ENCODE measurements around the gene UBR2. TPM values are rescaled to one million over a fixed set of nuclear protein-coding genes. Genes with fewer than 3 reads are reported as not detected.

UBR2 gene
- total and polyA plus RNA-seq, 2 of the 13 experiments (the other 11 are each of a cell fraction or from before 2014, with no cell fraction given): 17.6 to 29.3 TPM

DNA sequence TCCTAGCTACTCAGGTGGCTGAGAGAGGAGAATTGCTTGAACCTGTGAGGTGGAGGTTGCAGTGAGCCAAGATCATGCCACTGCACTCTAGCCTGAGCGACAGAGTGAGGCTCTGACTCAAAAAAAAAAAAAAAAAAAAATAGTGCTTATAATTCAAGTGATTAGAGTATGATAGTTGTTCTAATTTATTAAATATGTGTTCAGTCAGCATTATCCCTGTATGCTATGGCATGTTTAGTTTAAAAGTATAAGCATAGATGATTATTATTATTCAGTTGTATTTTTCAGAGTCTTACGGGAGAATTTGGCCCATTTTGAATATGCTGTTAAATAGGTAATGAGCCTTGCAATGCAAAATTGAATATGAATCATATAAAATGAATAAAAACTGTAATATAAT is 64.8 kb downstream of the UBR2 start (continued):
- TF ChIP-seq, protein P1, sequence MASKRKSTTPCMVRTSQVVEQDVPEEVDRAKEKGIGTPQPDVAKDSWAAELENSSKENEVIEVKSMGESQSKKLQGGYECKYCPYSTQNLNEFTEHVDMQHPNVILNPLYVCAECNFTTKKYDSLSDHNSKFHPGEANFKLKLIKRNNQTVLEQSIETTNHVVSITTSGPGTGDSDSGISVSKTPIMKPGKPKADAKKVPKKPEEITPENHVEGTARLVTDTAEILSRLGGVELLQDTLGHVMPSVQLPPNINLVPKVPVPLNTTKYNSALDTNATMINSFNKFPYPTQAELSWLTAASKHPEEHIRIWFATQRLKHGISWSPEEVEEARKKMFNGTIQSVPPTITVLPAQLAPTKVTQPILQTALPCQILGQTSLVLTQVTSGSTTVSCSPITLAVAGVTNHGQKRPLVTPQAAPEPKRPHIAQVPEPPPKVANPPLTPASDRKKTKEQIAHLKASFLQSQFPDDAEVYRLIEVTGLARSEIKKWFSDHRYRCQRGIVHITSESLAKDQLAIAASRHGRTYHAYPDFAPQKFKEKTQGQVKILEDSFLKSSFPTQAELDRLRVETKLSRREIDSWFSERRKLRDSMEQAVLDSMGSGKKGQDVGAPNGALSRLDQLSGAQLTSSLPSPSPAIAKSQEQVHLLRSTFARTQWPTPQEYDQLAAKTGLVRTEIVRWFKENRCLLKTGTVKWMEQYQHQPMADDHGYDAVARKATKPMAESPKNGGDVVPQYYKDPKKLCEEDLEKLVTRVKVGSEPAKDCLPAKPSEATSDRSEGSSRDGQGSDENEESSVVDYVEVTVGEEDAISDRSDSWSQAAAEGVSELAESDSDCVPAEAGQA (IDR thresholded peaks at IDR 0.05; ENCODE audit: low read depth): no peak
- TF ChIP-seq, protein P1 (CRISPR knock-in tag; IDR thresholded peaks at IDR 0.05; ENCODE audit: borderline replicate concordance): no peak
- TF ChIP-seq DR1 (CRISPR knock-in tag; IDR thresholded peaks at IDR 0.05): no peak

DNA sequence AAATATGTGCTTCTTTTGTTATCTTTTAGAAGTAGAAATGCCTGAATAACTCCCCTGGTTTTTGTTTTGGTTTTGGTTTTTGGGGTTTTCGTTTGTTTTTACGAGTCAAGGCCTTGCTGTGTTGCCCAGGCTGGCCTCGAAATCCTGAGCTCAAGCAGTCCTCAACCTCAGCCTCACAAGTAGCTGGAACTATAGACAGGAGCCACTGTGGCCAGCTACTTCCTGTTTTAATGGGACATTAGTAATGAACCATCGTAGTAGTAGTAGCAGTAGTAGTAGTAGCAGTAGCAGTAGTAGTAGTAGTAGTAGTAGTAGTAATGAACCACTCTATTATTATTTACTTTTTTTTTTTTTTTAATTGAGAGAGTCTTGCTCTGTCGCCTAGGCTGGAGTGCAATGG is 66.0 kb downstream of the UBR2 start:
- no peak for FAIRE-seq
- no peak overlapping the region for H2AFZ ChIP-seq (ENCODE audit: low read length)
- no peak overlapping the region for H3K4me2 ChIP-seq (ENCODE audit: low read depth, low read length)
- H3K27ac ChIP-seq (ENCODE audit: extremely low read length, insufficient read depth, low read length): no peak overlapping the region
- H4K20me1 ChIP-seq (ENCODE audit: insufficient read depth, low read length): no peaks in the 10 kb centered on the region
- no peaks in the 10 kb centered on the region for H3K79me2 ChIP-seq (ENCODE audit: insufficient read depth, low read length)
- DNase-seq (ENCODE audit: low spot score): no peak
- 94% methylated on average over 5 of the region's 5 CpGs for WGBS (ENCODE audit: low lambda C conversion rate)
- in situ Hi-C loops (cut with HindIII; ENCODE audit: extremely low pct_ligation_motif_present, low pct_unique_long_range_greater_than_20kb) (no loop called here), intact Hi-C loops (cut with micrococcal nuclease; ENCODE audit: unreplicated experiment) (no loop called here)
- no peaks in the 10 kb centered on the region for H3K9me3 ChIP-seq (ENCODE audit: low read length)
- H3K4me1 ChIP-seq (ENCODE audit: insufficient read depth, low read length): peaks cover 10% of the 10 kb centered on the region; the same call in 1 of the 2 replicates
- CTCF ChIA-PET (ENCODE audit: low intra/inter-chr PET ratio, low total read pairs): no interaction called here
- ATAC-seq: no peak
- no peaks in the 10 kb centered on the region for H3K27me3 ChIP-seq (ENCODE audit: control insufficient read depth in 1 of 2, insufficient read depth in 2 of 2, low read length in 2 of 2)
- H3K4me3 ChIP-seq (replicated peaks in 1 of 3; ENCODE audit: insufficient read depth in 1 of 3, low read depth in 2 of 3, low read length in 3 of 3): no peak overlapping the region
- POLR2A ChIA-PET: no interaction called here
- no TSS peak for BruUV-seq (replicated peaks)
- peaks cover 11 to 47% of the 10 kb centered on the region in 2 experiments for H3K36me3 ChIP-seq (replicated peaks in 1 of 2; ENCODE audit: control insufficient read depth in 1 of 2, insufficient read depth in 2 of 2, low read length in 2 of 2)
- no peak overlapping the region for H3K9ac ChIP-seq (ENCODE audit: insufficient read depth, low read depth, low read length)
- no peak for TF ChIP-seq MEIS2 (CRISPR knock-in tag; IDR thresholded peaks at IDR 0.05)
- TF ChIP-seq, protein P2, sequence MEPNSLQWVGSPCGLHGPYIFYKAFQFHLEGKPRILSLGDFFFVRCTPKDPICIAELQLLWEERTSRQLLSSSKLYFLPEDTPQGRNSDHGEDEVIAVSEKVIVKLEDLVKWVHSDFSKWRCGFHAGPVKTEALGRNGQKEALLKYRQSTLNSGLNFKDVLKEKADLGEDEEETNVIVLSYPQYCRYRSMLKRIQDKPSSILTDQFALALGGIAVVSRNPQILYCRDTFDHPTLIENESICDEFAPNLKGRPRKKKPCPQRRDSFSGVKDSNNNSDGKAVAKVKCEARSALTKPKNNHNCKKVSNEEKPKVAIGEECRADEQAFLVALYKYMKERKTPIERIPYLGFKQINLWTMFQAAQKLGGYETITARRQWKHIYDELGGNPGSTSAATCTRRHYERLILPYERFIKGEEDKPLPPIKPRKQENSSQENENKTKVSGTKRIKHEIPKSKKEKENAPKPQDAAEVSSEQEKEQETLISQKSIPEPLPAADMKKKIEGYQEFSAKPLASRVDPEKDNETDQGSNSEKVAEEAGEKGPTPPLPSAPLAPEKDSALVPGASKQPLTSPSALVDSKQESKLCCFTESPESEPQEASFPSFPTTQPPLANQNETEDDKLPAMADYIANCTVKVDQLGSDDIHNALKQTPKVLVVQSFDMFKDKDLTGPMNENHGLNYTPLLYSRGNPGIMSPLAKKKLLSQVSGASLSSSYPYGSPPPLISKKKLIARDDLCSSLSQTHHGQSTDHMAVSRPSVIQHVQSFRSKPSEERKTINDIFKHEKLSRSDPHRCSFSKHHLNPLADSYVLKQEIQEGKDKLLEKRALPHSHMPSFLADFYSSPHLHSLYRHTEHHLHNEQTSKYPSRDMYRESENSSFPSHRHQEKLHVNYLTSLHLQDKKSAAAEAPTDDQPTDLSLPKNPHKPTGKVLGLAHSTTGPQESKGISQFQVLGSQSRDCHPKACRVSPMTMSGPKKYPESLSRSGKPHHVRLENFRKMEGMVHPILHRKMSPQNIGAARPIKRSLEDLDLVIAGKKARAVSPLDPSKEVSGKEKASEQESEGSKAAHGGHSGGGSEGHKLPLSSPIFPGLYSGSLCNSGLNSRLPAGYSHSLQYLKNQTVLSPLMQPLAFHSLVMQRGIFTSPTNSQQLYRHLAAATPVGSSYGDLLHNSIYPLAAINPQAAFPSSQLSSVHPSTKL (CRISPR knock-in tag; IDR thresholded peaks at IDR 0.05): no peak
- TF ChIP-seq, protein P3, sequence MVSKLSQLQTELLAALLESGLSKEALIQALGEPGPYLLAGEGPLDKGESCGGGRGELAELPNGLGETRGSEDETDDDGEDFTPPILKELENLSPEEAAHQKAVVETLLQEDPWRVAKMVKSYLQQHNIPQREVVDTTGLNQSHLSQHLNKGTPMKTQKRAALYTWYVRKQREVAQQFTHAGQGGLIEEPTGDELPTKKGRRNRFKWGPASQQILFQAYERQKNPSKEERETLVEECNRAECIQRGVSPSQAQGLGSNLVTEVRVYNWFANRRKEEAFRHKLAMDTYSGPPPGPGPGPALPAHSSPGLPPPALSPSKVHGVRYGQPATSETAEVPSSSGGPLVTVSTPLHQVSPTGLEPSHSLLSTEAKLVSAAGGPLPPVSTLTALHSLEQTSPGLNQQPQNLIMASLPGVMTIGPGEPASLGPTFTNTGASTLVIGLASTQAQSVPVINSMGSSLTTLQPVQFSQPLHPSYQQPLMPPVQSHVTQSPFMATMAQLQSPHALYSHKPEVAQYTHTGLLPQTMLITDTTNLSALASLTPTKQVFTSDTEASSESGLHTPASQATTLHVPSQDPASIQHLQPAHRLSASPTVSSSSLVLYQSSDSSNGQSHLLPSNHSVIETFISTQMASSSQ (IDR thresholded peaks at IDR 0.05; ENCODE audit: low read depth): no peak
- TF ChIP-seq, protein P3 (CRISPR knock-in tag; IDR thresholded peaks at IDR 0.05; ENCODE audit: borderline replicate concordance): no peak
